Right atrium auricular region (tissue), 2 donors: Measurements from ENCODE around the gene CHST3. TPM values are rescaled to one million over a fixed set of nuclear protein-coding genes. Genes with fewer than 3 reads are reported as not detected.

Experiments used
- DNase-seq: peaks from one replicate; pipeline ENCODE4 v3.0.0-alpha.2; 2019; ENCODE audit warnings: low spot score
- H3K27ac ChIP-seq, 2 donors: fragments of 200-600 bp; sonication (generic); 1 replicate in 1 of 2; 2 replicates in 1 of 2; pipeline ENCODE4 v1.5.1; 2016 to 2019
- H3K27me3 ChIP-seq, 2 donors: fragments of 200-600 bp; sonication (generic); one replicate each; pipeline versions ENCODE4 v1.5.1 to v1.6.0; 2017 to 2019
- H3K36me3 ChIP-seq: fragments of 200-600 bp; sonication (generic); one replicate; pipeline ENCODE4 v1.5.1; 2016
- H3K4me1 ChIP-seq, 2 donors: fragments of 200-600 bp; sonication (generic); one replicate each; pipeline versions ENCODE4 v1.5.1 to v1.6.0; 2017 to 2019
- H3K4me3 ChIP-seq, 2 donors: fragments of 200-600 bp; sonication (generic); 1 replicate in 1 of 2; 2 replicates in 1 of 2; pipeline ENCODE4 v1.5.1; 2017 to 2019; ENCODE audit warnings: mild to moderate bottlenecking in 1 of 2, moderate library complexity in 1 of 2
- H3K9me3 ChIP-seq, 2 donors: fragments of 200-600 bp; sonication (generic); one replicate each; pipeline ENCODE4 v1.5.1; 2019
- CTCF ChIP-seq, 2 donors: fragments of 200-600 bp; sonication (generic); IDR thresholded peaks; one replicate each; pipeline ENCODE4 v1.5.1; 2019; ENCODE audit warnings: antibody characterized with exemption in 2 of 2
- total RNA-seq, 2 donors: library from RNA; depleted of rRNA; stranded (reverse); fragments of >200 nt; gene quantifications; one replicate each; pipeline ENCODE4 v1.1.0, GENCODE V29; 2016

Gene CHST3
- total RNA-seq, 2 donors from 2014 or later, result 21.3 to 45.4 TPM

GRCh38 chr10:72056113-72056512 is 91.9 kb downstream of the CHST3 start:
- Histone ChIP-seq H3K9me3 (no peaks in the 10 kb centered on the region), H3K4me1 (peaks cover 0 to 27% of the 10 kb centered on the region in 2 donors), H3K36me3 (no peaks in the 10 kb centered on the region), H3K27ac (no peak overlapping the region), H3K27me3 (no peaks in the 10 kb centered on the region), H3K4me3 (no peak overlapping the region)
- no peak for DNase-seq
- no peak for TF ChIP-seq CTCF (IDR thresholded peaks at IDR 0.05)

- TF ChIP-seq CTCF (IDR thresholded peaks at IDR 0.05), result no peak
- DNase-seq, result no peak
Observed at GRCh38 chr10:72056932-72057751, 92.9 kb downstream of the CHST3 start.

GRCh38 chr10:72058347-72058898 is 94.2 kb downstream of the CHST3 start:
- no peak for DNase-seq
- peaks cover 0 to 27% of the 10 kb centered on the region in 2 donors for H3K4me1 ChIP-seq
- H3K4me3 ChIP-seq, result no peak overlapping the region
- H3K9me3 ChIP-seq, result no peaks in the 10 kb centered on the region
- H3K36me3 ChIP-seq, result no peaks in the 10 kb centered on the region
- no peaks in the 10 kb centered on the region for H3K27me3 ChIP-seq
- TF ChIP-seq CTCF (IDR thresholded peaks at IDR 0.05), result no peak
- no peak overlapping the region for H3K27ac ChIP-seq

More at GRCh38 chr10:72056932-72057751, 92.9 kb downstream of the CHST3 start:
- Histone ChIP-seq H3K4me1 (peaks cover 0 to 27% of the 10 kb centered on the region in 2 donors), H3K27me3 (no peaks in the 10 kb centered on the region), H3K36me3 (no peaks in the 10 kb centered on the region), H3K27ac (no peak overlapping the region), H3K9me3 (no peaks in the 10 kb centered on the region), H3K4me3 (no peak overlapping the region)

GRCh38 chr10:72058989-72059842 is 95.0 kb downstream of the CHST3 start:
- Histone ChIP-seq H3K4me3 (no peak overlapping the region), H3K36me3 (no peaks in the 10 kb centered on the region), H3K27ac (no peak overlapping the region), H3K9me3 (no peaks in the 10 kb centered on the region), H3K4me1 (peaks cover 0 to 27% of the 10 kb centered on the region in 2 donors), H3K27me3 (no peaks in the 10 kb centered on the region)
- DNase-seq, result no peak
- no peak for TF ChIP-seq CTCF (IDR thresholded peaks at IDR 0.05)

- Histone ChIP-seq H3K4me1 (peaks cover 0 to 27% of the 10 kb centered on the region in 2 donors), H3K36me3 (no peaks in the 10 kb centered on the region), H3K27ac (no peak overlapping the region), H3K9me3 (no peaks in the 10 kb centered on the region), H3K27me3 (no peaks in the 10 kb centered on the region), H3K4me3 (no peak overlapping the region)
- DNase-seq, result no peak
- no peak for TF ChIP-seq CTCF (IDR thresholded peaks at IDR 0.05)
Observed at GRCh38 chr10:72059843-72060822, 95.9 kb downstream of the CHST3 start.
